ENCODE measurements around the gene DET1. TPM values are rescaled to one million over a fixed set of nuclear protein-coding genes. Genes with fewer than 3 reads are reported as not detected.
A peak's percentile ranks its signal among the peaks of the same experiment; 100 is the strongest.
"Not testable (repeated sequence)": the region's sequence is repeated elsewhere in the genome, so short reads cannot be mapped to it uniquely, and the experiment has no call there.

The DET1 gene
- total and polyA plus RNA-seq, 2 of the 13 experiments (the other 11 are each of a cell fraction or from before 2014, with no cell fraction given) = 2.2 to 4.2 TPM

DNA sequence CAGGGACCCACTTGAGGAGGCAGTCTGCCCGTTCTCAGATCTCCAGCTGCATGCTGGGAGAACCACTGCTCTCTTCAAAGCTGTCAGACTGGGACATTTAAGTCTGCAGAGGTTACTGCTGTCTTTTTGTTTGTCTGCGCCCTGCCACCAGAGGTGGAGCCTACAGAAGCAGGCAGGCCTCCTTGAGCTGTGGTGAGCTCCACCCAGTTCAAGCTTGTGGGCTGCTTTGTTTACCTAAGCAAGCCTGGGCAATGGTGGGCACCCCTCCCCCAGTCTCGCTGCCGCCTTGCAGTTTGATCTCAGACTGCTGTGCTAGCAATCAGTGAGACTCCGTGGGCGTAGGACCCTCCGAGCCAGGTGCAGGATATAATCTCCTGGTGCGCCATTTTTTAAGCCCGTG lies 13.1 kb upstream of the DET1 start:
- H4K20me1 ChIP-seq (ENCODE audit: insufficient read depth, low read length); H3K4me2 ChIP-seq (ENCODE audit: low read depth, low read length); H2AFZ ChIP-seq (ENCODE audit: low read length); H3K4me1 ChIP-seq (ENCODE audit: insufficient read depth, low read length); H3K27me3 ChIP-seq (ENCODE audit: control insufficient read depth in 1 of 2, insufficient read depth in 2 of 2, low read length in 2 of 2); POLR2A ChIA-PET; DNase-seq (ENCODE audit: low spot score); H3K9ac ChIP-seq (ENCODE audit: insufficient read depth, low read depth, low read length); H3K27ac ChIP-seq (ENCODE audit: extremely low read length, insufficient read depth, low read length); H3K36me3 ChIP-seq (replicated peaks in 1 of 2; ENCODE audit: control insufficient read depth in 1 of 2, insufficient read depth in 2 of 2, low read length in 2 of 2); in situ Hi-C loops (cut with HindIII; ENCODE audit: extremely low pct_ligation_motif_present, low pct_unique_long_range_greater_than_20kb); intact Hi-C loops (cut with micrococcal nuclease; ENCODE audit: unreplicated experiment); FAIRE-seq; H3K4me3 ChIP-seq (replicated peaks in 1 of 3; ENCODE audit: insufficient read depth in 1 of 3, low read depth in 2 of 3, low read length in 3 of 3); BruUV-seq (replicated peaks); H3K79me2 ChIP-seq (ENCODE audit: insufficient read depth, low read length); H3K9me3 ChIP-seq (ENCODE audit: low read length); ATAC-seq; CTCF ChIA-PET (ENCODE audit: low intra/inter-chr PET ratio, low total read pairs): not testable (repeated sequence)
- 51% methylated on average over 7 of the region's 9 CpGs for WGBS (ENCODE audit: low lambda C conversion rate)

GRCh38 chr15:88558026-88558425 lies 11.5 kb upstream of the DET1 start:
- WGBS (ENCODE audit: low lambda C conversion rate) = 0% methylated on average over 1 of the region's 1 CpG
- H3K4me2 ChIP-seq (ENCODE audit: low read depth, low read length); ATAC-seq; intact Hi-C loops (cut with micrococcal nuclease; ENCODE audit: unreplicated experiment); H3K79me2 ChIP-seq (ENCODE audit: insufficient read depth, low read length); POLR2A ChIA-PET; FAIRE-seq; in situ Hi-C loops (cut with HindIII; ENCODE audit: extremely low pct_ligation_motif_present, low pct_unique_long_range_greater_than_20kb); H3K36me3 ChIP-seq (replicated peaks in 1 of 2; ENCODE audit: control insufficient read depth in 1 of 2, insufficient read depth in 2 of 2, low read length in 2 of 2); H3K4me1 ChIP-seq (ENCODE audit: insufficient read depth, low read length); H3K27me3 ChIP-seq (ENCODE audit: control insufficient read depth in 1 of 2, insufficient read depth in 2 of 2, low read length in 2 of 2); H4K20me1 ChIP-seq (ENCODE audit: insufficient read depth, low read length); H3K4me3 ChIP-seq (replicated peaks in 1 of 3; ENCODE audit: insufficient read depth in 1 of 3, low read depth in 2 of 3, low read length in 3 of 3); DNase-seq (ENCODE audit: low spot score); H3K9ac ChIP-seq (ENCODE audit: insufficient read depth, low read depth, low read length); H3K9me3 ChIP-seq (ENCODE audit: low read length); BruUV-seq (replicated peaks); H2AFZ ChIP-seq (ENCODE audit: low read length); H3K27ac ChIP-seq (ENCODE audit: extremely low read length, insufficient read depth, low read length); CTCF ChIA-PET (ENCODE audit: low intra/inter-chr PET ratio, low total read pairs): not testable (repeated sequence)

GRCh38 chr15:88548009-88548408 lies 1.5 kb upstream of the DET1 start:
- H3K4me2 ChIP-seq (ENCODE audit: low read depth, low read length); H2AFZ ChIP-seq (ENCODE audit: low read length); H3K9ac ChIP-seq (ENCODE audit: insufficient read depth, low read depth, low read length); H3K4me3 ChIP-seq (replicated peaks in 1 of 3; ENCODE audit: insufficient read depth in 1 of 3, low read depth in 2 of 3, low read length in 3 of 3); H3K79me2 ChIP-seq (ENCODE audit: insufficient read depth, low read length); BruUV-seq (replicated peaks); ATAC-seq; CTCF ChIA-PET (ENCODE audit: low intra/inter-chr PET ratio, low total read pairs); DNase-seq (ENCODE audit: low spot score); H3K4me1 ChIP-seq (ENCODE audit: insufficient read depth, low read length); H3K27ac ChIP-seq (ENCODE audit: extremely low read length, insufficient read depth, low read length); H4K20me1 ChIP-seq (ENCODE audit: insufficient read depth, low read length); FAIRE-seq; intact Hi-C loops (cut with micrococcal nuclease; ENCODE audit: unreplicated experiment); H3K27me3 ChIP-seq (ENCODE audit: control insufficient read depth in 1 of 2, insufficient read depth in 2 of 2, low read length in 2 of 2); H3K9me3 ChIP-seq (ENCODE audit: low read length); H3K36me3 ChIP-seq (replicated peaks in 1 of 2; ENCODE audit: control insufficient read depth in 1 of 2, insufficient read depth in 2 of 2, low read length in 2 of 2); in situ Hi-C loops (cut with HindIII; ENCODE audit: extremely low pct_ligation_motif_present, low pct_unique_long_range_greater_than_20kb); POLR2A ChIA-PET: not testable (repeated sequence)
- TF ChIP-seq FOXA3 (CRISPR knock-in tag; IDR thresholded peaks at IDR 0.05) = peak; percentile 46; the same call in 1 of the 2 replicates
- peak; percentile 32; the same call in 1 of the 2 replicates for TF ChIP-seq FOXA1 (IDR thresholded peaks at IDR 0.05)
- TF ChIP-seq FOXA1 (CRISPR knock-in tag; IDR thresholded peaks at IDR 0.05) = 0 out of 2 replicates have a peak, but pooled peaks have one; percentile 21
- 0% methylated on average over 1 of the region's 1 CpG for WGBS (ENCODE audit: low lambda C conversion rate)

DNA sequence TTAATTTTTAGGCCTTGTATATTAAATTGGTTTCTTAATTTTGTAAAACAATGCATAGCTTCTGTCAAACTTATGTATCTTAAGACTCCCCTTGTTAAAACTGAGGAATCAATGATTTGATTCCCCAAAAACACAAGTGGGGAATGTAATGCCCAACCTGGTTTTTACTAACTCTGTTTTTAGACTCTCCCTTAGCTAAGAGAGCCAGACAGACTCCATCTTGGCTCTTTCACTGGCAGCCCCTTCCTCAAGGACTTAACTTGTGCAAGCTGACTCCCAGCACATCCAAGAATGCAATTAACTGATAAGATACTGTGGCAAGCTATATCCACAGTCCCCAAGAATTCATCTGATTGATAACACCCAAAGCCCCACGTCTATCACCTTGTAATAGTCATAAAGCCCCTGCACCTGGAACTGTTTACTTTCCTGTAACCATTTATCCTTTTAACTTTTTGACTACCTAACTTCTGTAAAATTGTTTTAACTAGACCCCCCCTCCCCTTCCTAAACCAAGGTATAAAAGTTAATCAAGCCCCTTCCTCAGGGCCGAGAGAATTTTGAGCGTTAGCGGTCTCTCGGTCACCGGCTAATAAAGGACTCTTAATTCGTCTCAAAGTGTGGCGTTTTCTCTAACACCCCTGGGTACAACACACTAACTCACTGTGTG lies 768 bp downstream of the DET1 start:
- H3K79me2 ChIP-seq (ENCODE audit: insufficient read depth, low read length); POLR2A ChIA-PET; H3K9me3 ChIP-seq (ENCODE audit: low read length); DNase-seq (ENCODE audit: low spot score); ATAC-seq; H3K27me3 ChIP-seq (ENCODE audit: control insufficient read depth in 1 of 2, insufficient read depth in 2 of 2, low read length in 2 of 2); CTCF ChIA-PET (ENCODE audit: low intra/inter-chr PET ratio, low total read pairs); in situ Hi-C loops (cut with HindIII; ENCODE audit: extremely low pct_ligation_motif_present, low pct_unique_long_range_greater_than_20kb); H3K36me3 ChIP-seq (replicated peaks in 1 of 2; ENCODE audit: control insufficient read depth in 1 of 2, insufficient read depth in 2 of 2, low read length in 2 of 2); H2AFZ ChIP-seq (ENCODE audit: low read length); H4K20me1 ChIP-seq (ENCODE audit: insufficient read depth, low read length); FAIRE-seq; H3K4me1 ChIP-seq (ENCODE audit: insufficient read depth, low read length): not testable (repeated sequence)
- Histone ChIP-seq H3K27ac (ENCODE audit: extremely low read length, insufficient read depth, low read length) (peak overlapping the region; percentile 51), H3K4me3 (replicated peaks in 1 of 3; ENCODE audit: insufficient read depth in 1 of 3, low read depth in 2 of 3, low read length in 3 of 3) (peak overlapping the region; percentile 69 to 85 (median 76); a peak in 5 of 6 replicates), H3K4me2 (ENCODE audit: low read depth, low read length) (peak overlapping the region; percentile 83), H3K9ac (ENCODE audit: insufficient read depth, low read depth, low read length) (peak overlapping the region; percentile 69; the same call in 1 of the 2 replicates)
- TSS peak; percentile 70 for BruUV-seq (replicated peaks)
- intact Hi-C loops (cut with micrococcal nuclease; ENCODE audit: unreplicated experiment) = loop anchor here (2.0 kb wide), 1 partner anchor 69 kb away; no protein-coding TSS in a partner anchor
- WGBS (ENCODE audit: low lambda C conversion rate) = 57% methylated on average over 7 of the region's 8 CpGs
